Glutamatergic neuron (in vitro differentiated cells): Measurements from ENCODE around the gene ZNHIT6. TPM values are rescaled to one million over a fixed set of nuclear protein-coding genes. Genes with fewer than 3 reads are reported as not detected.

ENCODE experiments used
- DNase-seq: peaks from one replicate; pipeline ENCODE4 v3.0.0; 2022
- H3K27ac Mint-ChIP-seq: one replicate; pipeline ENCODE4 v1.8.0; 2020; ENCODE audit warnings: mild to moderate bottlenecking, mixed read lengths, inconsistent platforms; ENCODE audit not compliant: unreplicated experiment
- H3K27me3 Mint-ChIP-seq: one replicate; pipeline ENCODE4 v1.8.0; 2020; ENCODE audit warnings: mild to moderate bottlenecking, moderate library complexity, mixed read lengths, inconsistent platforms; ENCODE audit not compliant: unreplicated experiment
- H3K36me3 Mint-ChIP-seq: one replicate; pipeline ENCODE4 v1.8.0; 2020; ENCODE audit warnings: mild to moderate bottlenecking, mixed read lengths, inconsistent platforms; ENCODE audit not compliant: unreplicated experiment
- H3K4me1 Mint-ChIP-seq: one replicate; pipeline ENCODE4 v1.8.0; 2020; ENCODE audit warnings: mild to moderate bottlenecking, low read depth, mixed read lengths, inconsistent platforms; ENCODE audit not compliant: unreplicated experiment
- H3K4me3 Mint-ChIP-seq: one replicate; pipeline ENCODE4 v1.8.0; 2020; ENCODE audit warnings: mild to moderate bottlenecking, mixed read lengths, inconsistent platforms; ENCODE audit not compliant: unreplicated experiment
- H3K9me3 Mint-ChIP-seq: one replicate; pipeline ENCODE4 v1.8.0; 2020; ENCODE audit warnings: mild to moderate bottlenecking, moderate library complexity, mixed read lengths, inconsistent platforms; ENCODE audit not compliant: unreplicated experiment
- CTCF ChIP-seq: fragments of 200-600 bp; sonication (generic); IDR thresholded peaks from one replicate; pipeline ENCODE4 v1.5.0; 2021; ENCODE audit not compliant: partially characterized antibody, unreplicated experiment
- total RNA-seq: library from RNA; stranded (reverse); fragmentation: NEBNext Ultra II Directional; extraction: Animal tissue kit (Norgen Biotek cat#: 25700); gene quantifications from one replicate; pipeline ENCODE4 v1.2.1, GENCODE V29; 2021; ENCODE audit not compliant: unreplicated experiment

Gene ZNHIT6
- total RNA-seq, 1 donor from 2014 or later = 10.9 TPM

GRCh38 chr1:85616364-85616705 is 91.9 kb downstream of the ZNHIT6 start:
- H3K9me3 Mint-ChIP-seq = peaks cover 6% of the 10 kb centered on the region

GRCh38 chr1:85615586-85616363 is 92.5 kb downstream of the ZNHIT6 start:
- H3K27ac Mint-ChIP-seq = no peak overlapping the region
- H3K4me3 Mint-ChIP-seq = no peak overlapping the region
- H3K4me1 Mint-ChIP-seq = no peaks in the 10 kb centered on the region
- peaks cover 7% of the 10 kb centered on the region for H3K36me3 Mint-ChIP-seq
- TF ChIP-seq CTCF = no peak
- peaks cover 6% of the 10 kb centered on the region for H3K9me3 Mint-ChIP-seq
- no peaks in the 10 kb centered on the region for H3K27me3 Mint-ChIP-seq
- DNase-seq = no peak

More at GRCh38 chr1:85616364-85616705, 91.9 kb downstream of the ZNHIT6 start:
- TF ChIP-seq CTCF = no peak
- Mint-ChIP-seq H3K4me3 (no peak overlapping the region), H3K4me1 (no peaks in the 10 kb centered on the region), H3K27ac (no peak overlapping the region), H3K36me3 (peaks cover 8% of the 10 kb centered on the region), H3K27me3 (no peaks in the 10 kb centered on the region)
- DNase-seq = no peak

DNA sequence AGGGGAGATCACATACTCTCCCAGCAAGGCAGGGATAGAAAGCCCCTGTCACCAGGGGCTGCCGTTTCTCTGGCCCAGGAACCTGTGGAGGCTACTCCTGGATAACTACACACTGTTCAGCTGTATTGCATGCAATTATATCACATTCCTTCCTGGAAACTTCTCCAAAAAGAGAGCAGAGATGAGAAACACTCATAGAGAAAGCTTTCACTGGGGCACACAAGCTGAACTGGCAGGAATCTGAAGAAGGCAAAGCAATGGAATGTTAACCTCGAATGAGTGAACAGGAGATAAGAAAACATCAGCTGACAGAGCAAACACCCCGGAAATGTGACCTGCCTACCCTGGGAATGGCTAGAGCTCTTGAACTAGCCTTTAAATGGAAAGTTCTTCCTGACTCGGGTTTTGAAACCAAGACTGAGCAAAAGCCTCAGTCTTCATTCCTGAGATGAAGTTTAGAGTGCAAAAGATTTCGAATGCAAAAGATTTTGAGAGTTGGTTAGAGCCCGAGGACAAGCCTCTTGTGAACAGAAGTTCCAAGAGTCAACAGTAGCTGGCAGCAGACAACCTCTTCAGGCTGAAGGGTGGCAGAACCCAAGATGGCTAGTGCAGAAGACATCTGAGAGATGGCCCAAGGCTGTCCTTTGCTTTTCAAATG is 95.4 kb downstream of the ZNHIT6 start:
- peaks cover 2% of the 10 kb centered on the region for H3K9me3 Mint-ChIP-seq
- no peaks in the 10 kb centered on the region for H3K4me1 Mint-ChIP-seq
- no peaks in the 10 kb centered on the region for H3K36me3 Mint-ChIP-seq
- H3K27me3 Mint-ChIP-seq = no peaks in the 10 kb centered on the region
- TF ChIP-seq CTCF = no peak
- H3K4me3 Mint-ChIP-seq = no peak overlapping the region
- DNase-seq = no peak
- no peak overlapping the region for H3K27ac Mint-ChIP-seq

DNA sequence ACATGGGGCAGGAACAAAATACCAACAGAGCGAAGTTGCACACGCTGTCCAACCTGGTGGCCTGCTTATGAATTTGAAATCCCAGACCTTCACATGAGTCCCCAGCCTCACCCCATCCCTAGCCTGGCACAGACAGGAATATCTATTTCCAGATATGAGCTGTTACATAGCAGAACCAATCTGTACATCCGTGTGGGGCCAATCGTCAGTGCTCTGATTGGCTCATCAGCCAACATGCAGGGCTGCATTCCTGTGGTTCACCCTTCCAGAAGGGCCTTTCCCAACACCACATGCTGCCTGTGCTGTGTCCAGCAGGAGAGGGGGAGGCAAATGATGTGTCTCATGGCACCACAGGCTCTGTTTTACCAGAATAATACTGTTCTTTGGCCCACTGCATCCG is 96.4 kb downstream of the ZNHIT6 start:
- Mint-ChIP-seq H3K36me3 (no peaks in the 10 kb centered on the region), H3K27ac (no peak overlapping the region), H3K4me1 (no peaks in the 10 kb centered on the region), H3K9me3 (peaks cover 2% of the 10 kb centered on the region), H3K27me3 (no peaks in the 10 kb centered on the region), H3K4me3 (no peak overlapping the region)
- no peak for TF ChIP-seq CTCF
- no peak for DNase-seq

GRCh38 chr1:85611425-85611824 is 96.8 kb downstream of the ZNHIT6 start:
- DNase-seq = no peak
- Mint-ChIP-seq H3K27ac (no peak overlapping the region), H3K27me3 (no peaks in the 10 kb centered on the region)

More at GRCh38 chr1:85611425-85611824, 96.8 kb downstream of the ZNHIT6 start:
- peaks cover 2% of the 10 kb centered on the region for H3K9me3 Mint-ChIP-seq
- no peak for TF ChIP-seq CTCF
- no peaks in the 10 kb centered on the region for H3K4me1 Mint-ChIP-seq
- no peak overlapping the region for H3K4me3 Mint-ChIP-seq
- no peaks in the 10 kb centered on the region for H3K36me3 Mint-ChIP-seq
